ENCODE data around the gene FOXF1. TPM values are rescaled to one million over a fixed set of nuclear protein-coding genes. Genes with fewer than 3 reads are reported as not detected.

FOXF1 gene
- total and polyA plus RNA-seq, 3 donors from 2014 or later, result 0.91 to 2.8 (median 2.0) TPM

DNA sequence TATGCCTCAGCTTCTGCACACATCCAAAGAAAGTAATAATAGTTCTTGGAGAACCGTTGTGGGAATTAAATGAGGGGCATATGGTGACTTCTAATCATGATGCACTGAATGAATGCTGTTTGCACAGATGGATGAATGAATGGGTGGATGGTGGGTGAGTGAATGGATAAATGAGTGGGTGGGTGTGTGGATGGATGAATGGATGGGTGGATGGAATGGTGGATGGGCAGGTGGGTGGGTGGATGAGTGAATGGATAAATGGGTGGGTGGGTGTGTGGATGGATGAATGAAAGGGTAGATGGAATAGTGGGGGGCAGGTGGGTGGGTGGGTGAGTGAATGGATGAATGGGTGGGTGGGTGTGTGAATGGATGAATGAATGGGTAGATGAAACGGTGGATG lies 44.9 kb upstream of the FOXF1 start:
- no peak overlapping the region for H3K4me3 ChIP-seq
- no peak for DNase-seq
- intact Hi-C loops (cut with DNase I; ENCODE audit: low total_unique reads), result no loop called here
- H3K36me3 ChIP-seq (ENCODE audit: low read depth, missing control alignments), result no peaks in the 10 kb centered on the region
- H3K27me3 ChIP-seq, result no peaks in the 10 kb centered on the region
- H3K4me1 ChIP-seq, result no peaks in the 10 kb centered on the region
- WGBS, 2 donors, result 85 to 86% methylated on average over 2 of the region's 2 CpGs
- no peak for TF ChIP-seq POLR2A (IDR thresholded peaks at IDR 0.05)
- TF ChIP-seq, protein P1, sequence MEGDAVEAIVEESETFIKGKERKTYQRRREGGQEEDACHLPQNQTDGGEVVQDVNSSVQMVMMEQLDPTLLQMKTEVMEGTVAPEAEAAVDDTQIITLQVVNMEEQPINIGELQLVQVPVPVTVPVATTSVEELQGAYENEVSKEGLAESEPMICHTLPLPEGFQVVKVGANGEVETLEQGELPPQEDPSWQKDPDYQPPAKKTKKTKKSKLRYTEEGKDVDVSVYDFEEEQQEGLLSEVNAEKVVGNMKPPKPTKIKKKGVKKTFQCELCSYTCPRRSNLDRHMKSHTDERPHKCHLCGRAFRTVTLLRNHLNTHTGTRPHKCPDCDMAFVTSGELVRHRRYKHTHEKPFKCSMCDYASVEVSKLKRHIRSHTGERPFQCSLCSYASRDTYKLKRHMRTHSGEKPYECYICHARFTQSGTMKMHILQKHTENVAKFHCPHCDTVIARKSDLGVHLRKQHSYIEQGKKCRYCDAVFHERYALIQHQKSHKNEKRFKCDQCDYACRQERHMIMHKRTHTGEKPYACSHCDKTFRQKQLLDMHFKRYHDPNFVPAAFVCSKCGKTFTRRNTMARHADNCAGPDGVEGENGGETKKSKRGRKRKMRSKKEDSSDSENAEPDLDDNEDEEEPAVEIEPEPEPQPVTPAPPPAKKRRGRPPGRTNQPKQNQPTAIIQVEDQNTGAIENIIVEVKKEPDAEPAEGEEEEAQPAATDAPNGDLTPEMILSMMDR (IDR thresholded peaks at IDR 0.05), result no peak
- H3K27ac ChIP-seq, result no peak overlapping the region
- no peaks in the 10 kb centered on the region for H3K9me3 ChIP-seq

DNA sequence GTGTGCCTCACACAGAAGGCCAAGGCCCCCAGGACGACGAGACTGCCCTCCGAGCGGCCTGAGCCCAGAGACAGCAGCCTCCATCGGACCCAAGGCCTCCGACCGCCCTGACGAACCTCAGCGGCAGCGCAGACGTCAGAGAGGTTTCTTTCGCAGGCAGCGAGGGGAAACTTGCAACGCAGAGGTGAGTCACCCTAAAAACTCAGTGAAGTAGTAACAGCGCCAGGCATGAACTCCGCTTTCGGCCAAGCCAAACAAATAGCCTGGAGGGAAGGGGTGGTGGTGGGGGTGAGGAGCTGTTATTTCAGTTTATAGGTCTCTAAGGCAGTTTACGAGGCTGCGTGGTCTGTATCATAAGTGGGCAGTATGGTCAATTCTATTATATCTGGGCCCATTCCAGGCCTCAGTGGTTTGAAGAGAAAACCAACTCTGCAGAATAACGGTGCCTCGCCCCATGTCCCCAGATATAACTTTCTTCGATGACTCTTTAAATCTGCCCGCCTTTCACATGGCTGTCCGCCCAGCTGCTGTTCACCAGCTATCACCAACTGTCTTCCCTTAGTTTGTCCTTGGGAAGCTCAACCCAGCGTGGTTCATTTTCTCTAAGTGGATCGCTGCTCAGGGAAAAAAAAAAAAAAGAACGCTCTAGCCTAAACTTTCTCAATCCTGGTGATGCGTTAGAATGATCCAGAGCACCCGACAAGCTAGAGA lies 43.5 kb upstream of the FOXF1 start:
- H3K4me1 ChIP-seq, result no peaks in the 10 kb centered on the region
- no peaks in the 10 kb centered on the region for H3K27me3 ChIP-seq
- DNase-seq, result no peak
- 81 to 90% methylated on average over 29 of the region's 29 CpGs for WGBS, 2 donors
- no peaks in the 10 kb centered on the region for H3K36me3 ChIP-seq (ENCODE audit: low read depth, missing control alignments)
- no peaks in the 10 kb centered on the region for H3K9me3 ChIP-seq
- no peak for TF ChIP-seq POLR2A (IDR thresholded peaks at IDR 0.05)
- TF ChIP-seq, protein P1 (IDR thresholded peaks at IDR 0.05), result no peak
- H3K4me3 ChIP-seq, result no peak overlapping the region
- H3K27ac ChIP-seq, result no peak overlapping the region
- intact Hi-C loops (cut with DNase I; ENCODE audit: low total_unique reads), result no loop called here

DNA sequence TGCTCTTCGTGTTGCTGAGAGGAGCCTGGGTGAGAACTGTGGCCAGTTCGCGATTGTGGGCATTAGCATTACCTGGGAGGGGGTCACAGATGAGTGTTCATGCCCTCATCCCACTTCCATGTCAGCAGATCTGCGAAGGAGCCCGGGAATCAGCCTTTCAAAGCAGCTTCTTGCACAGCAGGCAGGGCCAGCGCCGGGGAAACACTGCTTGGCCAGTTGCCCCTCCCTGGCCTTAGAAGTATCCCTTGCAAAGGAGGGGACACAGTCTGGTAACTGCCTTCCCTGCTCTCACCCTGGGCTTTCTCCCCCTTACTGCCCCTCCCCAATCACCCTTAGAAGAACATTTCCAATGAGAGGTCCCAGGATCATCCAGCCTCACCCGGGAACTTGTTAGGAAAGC lies 42.8 kb upstream of the FOXF1 start:
- Histone ChIP-seq H3K4me3 (no peak overlapping the region), H3K36me3 (ENCODE audit: low read depth, missing control alignments) (no peaks in the 10 kb centered on the region), H3K27me3 (no peaks in the 10 kb centered on the region), H3K4me1 (no peaks in the 10 kb centered on the region), H3K9me3 (no peaks in the 10 kb centered on the region), H3K27ac (no peak overlapping the region)
- WGBS, 2 donors, result 88 to 91% methylated on average over 8 of the region's 8 CpGs
- intact Hi-C loops (cut with DNase I; ENCODE audit: low total_unique reads), result no loop called here
- DNase-seq, result no peak
- TF ChIP-seq, protein P1 (IDR thresholded peaks at IDR 0.05), result no peak
- TF ChIP-seq POLR2A (IDR thresholded peaks at IDR 0.05), result no peak

DNA sequence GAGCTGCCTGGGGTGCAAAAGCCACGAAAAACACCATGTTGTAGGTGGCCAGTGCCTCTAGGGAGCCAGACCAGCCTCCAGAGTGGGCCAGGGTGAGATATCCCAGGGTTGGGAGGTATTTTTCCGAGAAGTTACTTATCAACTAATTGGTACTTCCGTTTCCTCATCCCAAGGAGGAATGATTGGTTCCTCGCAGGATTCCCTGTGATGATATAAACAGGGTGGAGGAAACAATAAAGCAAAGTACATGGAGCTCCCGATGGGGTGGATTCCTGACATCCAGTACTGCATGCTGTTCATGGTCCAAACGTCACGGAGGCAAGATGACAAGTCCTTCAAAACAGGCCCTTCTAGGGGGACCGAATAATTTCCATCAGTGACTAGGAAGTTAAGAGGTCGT lies 39.4 kb upstream of the FOXF1 start:
- Histone ChIP-seq H3K4me3 (no peak overlapping the region), H3K9me3 (no peaks in the 10 kb centered on the region), H3K27ac (no peak overlapping the region), H3K36me3 (ENCODE audit: low read depth, missing control alignments) (no peaks in the 10 kb centered on the region), H3K27me3 (no peaks in the 10 kb centered on the region), H3K4me1 (no peaks in the 10 kb centered on the region)
- TF ChIP-seq POLR2A (IDR thresholded peaks at IDR 0.05), result no peak
- TF ChIP-seq, protein P1 (IDR thresholded peaks at IDR 0.05), result no peak
- 66 to 78% methylated on average over 9 of the region's 9 CpGs for WGBS, 2 donors
- intact Hi-C loops (cut with DNase I; ENCODE audit: low total_unique reads), result no loop called here
- DNase-seq, result no peak

DNA sequence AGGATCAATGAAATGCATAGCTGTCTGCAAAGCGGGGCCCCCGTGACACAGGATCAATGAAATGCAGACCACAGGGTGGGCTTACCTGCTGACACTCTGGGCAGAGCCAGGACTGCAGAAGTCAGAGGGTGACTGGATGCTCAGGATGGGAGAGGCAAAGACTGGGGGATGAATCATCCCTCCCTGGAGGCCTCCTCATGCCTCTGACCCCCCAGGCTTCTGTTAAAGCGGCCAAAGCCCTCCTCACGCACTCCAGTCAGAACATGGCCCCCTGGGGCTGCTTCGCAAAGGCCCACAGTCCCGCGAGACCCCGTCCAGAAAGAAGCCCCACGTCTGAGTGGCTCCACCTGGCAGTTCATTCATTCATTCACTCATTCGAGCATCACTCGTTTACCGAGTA lies 38.4 kb upstream of the FOXF1 start:
- H3K9me3 ChIP-seq, result no peaks in the 10 kb centered on the region
- TF ChIP-seq, protein P1 (IDR thresholded peaks at IDR 0.05), result no peak
- no peaks in the 10 kb centered on the region for H3K4me1 ChIP-seq
- intact Hi-C loops (cut with DNase I; ENCODE audit: low total_unique reads), result no loop called here
- 87 to 90% methylated on average over 10 to 12 of the region's 12 CpGs for WGBS, 2 donors
- no peak for DNase-seq
- H3K27me3 ChIP-seq, result no peaks in the 10 kb centered on the region
- H3K27ac ChIP-seq, result no peak overlapping the region
- H3K4me3 ChIP-seq, result no peak overlapping the region
- H3K36me3 ChIP-seq (ENCODE audit: low read depth, missing control alignments), result no peaks in the 10 kb centered on the region

Data from testis (tissue), 3 donors.